Glomerular endothelial cell (primary cell): ENCODE results near the gene KLF6. TPM values are rescaled to one million over a fixed set of nuclear protein-coding genes. Genes with fewer than 3 reads are reported as not detected.

Source experiments
- DNase-seq: peaks from one replicate; pipeline ENCODE4 v3.0.0-alpha.2; 2011; ENCODE audit warnings: low read depth, low spot score; ENCODE audit errors: extremely low read depth
- total RNA-seq: library from RNA; depleted of rRNA; stranded (reverse); fragments of >200 nt; gene quantifications from 2 replicates; pipeline ENCODE4 v1.2.3, GENCODE V29; 2015

Gene KLF6
- total RNA-seq, 1 donor from 2014 or later: 247 TPM

DNA sequence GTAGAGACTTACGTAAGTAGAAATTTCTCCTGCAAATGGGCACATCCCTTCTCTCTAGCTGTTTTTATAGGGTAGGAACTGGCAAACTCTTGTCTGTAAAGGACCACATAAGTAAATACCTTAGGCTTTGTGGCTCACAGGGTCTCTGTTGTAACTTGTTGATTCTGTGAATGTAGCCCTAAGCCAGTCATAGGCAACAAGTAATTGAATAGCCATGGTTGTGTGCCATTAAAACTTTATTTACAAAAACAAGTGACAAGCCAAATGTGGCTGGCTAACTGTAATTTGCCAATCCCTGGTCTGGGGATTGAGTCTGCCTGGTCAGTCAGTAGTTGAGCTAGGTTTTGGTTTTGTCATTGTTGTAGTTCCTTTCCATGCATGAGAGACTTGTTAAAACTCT, 5.3 kb upstream of the KLF6 start:
- DNase-seq: no peak

- DNase-seq: no peak
Measured at GRCh38 chr10:3789621-3790020, 4.6 kb upstream of the KLF6 start.

DNA sequence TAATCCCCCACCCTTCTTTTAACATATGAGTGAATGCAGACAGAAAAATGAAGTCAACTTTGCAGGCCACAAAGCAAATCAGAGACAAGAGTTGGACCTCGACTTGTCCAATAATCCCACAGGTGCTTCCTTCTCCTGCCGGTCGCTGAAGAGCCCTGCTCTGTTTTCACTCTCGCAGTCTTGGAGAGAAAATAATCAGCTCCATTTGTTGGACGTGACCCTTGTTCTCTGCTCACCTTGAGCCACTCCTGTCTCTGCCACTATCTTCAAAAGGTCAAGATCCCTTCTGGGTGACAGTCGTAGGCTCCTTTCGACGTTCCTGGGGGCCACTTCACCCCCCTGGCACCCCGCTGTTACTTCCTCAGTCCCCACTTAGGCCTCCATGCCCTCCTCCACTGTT, 2.8 kb upstream of the KLF6 start:
- DNase-seq: no peak

DNA sequence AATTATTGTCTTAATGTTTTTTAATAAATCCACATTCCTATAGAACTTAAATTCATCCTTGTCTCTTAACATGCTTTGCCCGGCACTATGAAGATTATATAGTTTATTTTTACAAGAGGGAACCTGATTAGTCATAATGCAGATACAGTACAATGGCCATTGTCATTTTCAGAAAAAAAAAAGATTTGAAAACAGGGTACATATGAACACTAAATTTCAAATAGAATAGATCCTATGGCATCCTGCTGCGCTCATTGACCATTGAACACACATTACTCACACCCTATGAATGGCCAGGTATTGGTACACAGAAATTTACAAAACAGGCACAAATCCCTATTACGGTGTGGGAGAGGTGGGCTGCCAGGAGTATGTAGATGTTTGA, 2.0 kb upstream of the KLF6 start:
- no peak for DNase-seq

DNA sequence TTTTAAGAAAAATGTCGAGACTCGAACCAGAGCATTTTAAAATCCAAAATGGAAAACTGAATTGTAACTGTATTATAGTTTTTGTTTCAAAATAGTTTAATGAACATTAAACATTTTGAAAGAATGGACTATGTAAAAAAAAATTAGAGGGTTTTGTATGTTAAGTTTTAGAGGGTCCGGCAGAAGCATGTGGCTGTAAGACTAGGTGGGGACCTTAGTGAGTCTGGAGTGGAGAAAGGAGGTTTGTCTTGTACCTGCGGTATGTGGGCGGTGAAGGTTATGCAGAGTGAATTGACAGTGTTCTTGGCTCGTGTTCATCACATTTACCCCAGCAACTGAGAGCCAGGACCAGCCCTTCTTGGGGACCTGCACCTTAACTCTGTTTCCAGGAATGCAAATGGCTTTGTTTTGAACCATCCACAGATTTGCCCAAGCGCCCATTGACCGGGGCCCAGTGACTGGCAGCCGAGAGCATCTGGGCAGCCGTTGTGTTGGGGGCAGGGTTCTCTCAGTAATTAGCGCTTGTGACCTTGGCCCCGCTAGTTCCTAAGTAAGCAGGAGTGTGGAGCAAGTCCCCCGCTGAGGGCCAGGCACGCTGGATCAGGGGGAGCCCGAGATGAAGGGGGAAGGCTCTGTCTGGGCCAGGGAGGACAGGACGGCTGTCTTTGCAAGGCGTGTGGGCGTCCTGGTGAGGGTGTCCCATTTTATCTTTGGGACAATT, 1.4 kb upstream of the KLF6 start:
- DNase-seq: no peak

GRCh38 chr10:3785851-3786271, 852 bp upstream of the KLF6 start:
- no peak for DNase-seq

DNA sequence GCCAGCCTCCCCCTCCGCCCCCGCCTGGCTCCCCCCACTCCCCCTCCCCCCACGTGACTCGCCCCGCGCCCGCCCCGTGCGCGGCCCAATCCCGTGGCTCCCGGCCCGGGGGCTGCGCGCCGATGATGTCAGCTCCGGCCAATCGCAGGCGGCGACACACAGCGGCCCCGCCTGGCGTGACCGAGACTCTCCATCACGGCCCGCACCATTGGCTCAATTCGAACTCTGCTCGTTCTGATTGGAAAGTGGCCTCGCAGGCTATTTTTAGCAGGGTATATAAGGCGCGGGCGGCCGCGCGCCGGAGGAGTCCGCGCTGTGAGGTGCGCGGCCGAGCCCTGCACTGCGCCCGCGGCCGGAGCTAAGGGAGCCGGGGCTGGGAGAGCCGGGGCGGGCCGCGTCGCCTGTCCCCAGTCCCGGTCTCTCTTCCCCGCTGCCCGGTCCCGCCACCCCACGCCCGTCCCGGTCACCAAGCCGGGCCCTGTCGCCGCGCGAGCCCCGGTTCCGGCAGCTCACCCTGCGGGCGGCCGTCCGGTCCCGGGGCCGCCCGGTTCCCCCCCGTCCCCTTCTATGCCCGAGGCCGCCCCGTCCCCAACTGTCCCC, 342 bp upstream of the KLF6 start:
- no peak for DNase-seq

DNA sequence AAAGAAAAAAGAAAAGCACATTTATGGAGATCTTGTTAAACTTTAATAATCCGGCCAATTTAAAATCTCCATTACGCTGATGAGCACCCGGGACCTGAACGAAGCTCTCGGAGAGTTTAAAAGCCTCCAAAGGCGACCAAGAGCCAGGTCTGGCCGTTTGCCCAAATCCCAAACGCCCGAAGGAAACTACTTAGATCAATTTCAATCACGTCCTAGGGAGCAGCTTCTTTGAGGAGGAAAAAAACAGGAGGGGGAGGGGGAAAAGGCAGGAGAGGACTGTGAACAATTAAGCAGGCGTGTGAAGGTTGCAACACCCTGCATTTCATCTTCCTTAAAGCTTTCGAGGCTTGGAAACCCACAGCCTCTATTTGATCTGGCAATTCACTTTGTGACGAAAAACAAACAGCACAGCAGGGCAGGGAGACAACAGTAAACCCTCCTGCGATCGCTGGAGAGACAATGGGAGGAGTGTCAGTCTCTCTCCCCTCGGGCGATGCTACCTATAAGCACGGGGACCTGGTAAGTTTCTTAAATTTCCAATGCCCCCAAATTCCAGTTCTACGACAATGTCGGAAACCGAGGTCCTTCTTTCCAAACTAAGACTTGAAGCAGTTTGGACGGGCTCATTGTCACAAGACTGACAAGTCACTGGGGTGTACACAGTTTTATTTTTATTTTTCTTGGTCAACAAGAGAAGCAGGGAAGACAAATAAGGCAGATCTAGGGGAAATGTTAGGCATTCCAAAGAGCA, 1.2 kb downstream of the KLF6 start:
- DNase-seq: no peak

DNA sequence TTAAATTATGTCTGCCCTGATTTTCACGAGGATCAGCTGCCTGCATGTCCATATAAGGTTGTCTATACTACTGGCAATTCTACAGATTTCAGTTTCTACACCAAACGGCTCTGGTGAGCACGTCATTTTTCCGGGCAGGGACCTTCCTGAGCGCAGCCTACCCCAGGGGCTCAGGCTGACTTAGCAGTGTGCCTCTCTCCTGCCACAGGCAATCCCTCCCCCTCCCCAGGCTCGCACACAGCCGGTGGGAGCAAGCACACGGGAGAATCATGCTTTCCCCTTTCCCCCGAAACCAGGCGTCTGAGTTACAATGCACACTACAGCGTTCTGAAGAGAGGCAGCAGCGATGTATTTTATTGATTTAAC, 1.7 kb downstream of the KLF6 start:
- no peak for DNase-seq

GRCh38 chr10:3782451-3783315, 2.3 kb downstream of the KLF6 start:
- DNase-seq: peak; percentile 70

- no peak for DNase-seq
Measured at GRCh38 chr10:3782146-3782450, 2.9 kb downstream of the KLF6 start.

GRCh38 chr10:3781468-3782145, 3.4 kb downstream of the KLF6 start:
- no peak for DNase-seq

- DNase-seq: peak; percentile 23
Measured at GRCh38 chr10:3780771-3781467, 4.1 kb downstream of the KLF6 start.

DNA sequence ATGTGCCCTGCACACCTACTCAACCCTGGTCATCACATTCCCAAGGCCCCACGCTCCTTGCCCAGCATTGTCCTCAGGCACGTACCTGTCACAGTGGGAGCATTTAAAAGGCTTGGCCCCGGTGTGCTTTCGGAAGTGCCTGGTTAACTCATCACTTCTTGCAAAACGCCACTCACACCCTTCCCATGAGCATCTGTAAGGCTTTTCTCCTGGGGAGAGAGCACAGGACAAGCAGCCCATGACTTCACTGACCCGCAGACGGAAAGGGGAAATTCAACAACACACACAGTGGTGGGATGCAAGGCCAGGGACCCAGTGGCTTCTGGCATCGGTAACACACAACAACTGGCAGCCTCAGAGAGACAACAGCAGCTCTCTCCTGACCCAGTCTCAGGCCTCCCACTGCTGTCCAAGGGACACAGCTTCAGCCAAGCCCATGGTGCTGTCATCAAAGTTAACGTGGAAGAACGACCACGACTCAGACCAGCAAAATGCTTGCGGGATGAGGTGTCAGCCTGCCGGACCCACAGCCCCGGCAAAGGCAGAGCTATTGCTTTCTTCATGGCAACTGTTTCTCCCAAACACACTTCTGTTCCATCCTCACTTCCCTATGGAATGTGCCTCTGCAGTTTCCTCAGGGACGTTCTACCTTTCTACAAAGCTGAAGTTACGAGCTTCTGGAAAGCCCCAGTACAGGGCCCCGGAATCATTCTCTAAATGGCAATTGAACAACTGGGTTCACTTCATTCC, 4.8 kb downstream of the KLF6 start:
- no peak for DNase-seq

- no peak for DNase-seq
Measured at GRCh38 chr10:3779158-3779741, 5.8 kb downstream of the KLF6 start.

GRCh38 chr10:3778692-3779157, 6.3 kb downstream of the KLF6 start:
- DNase-seq: peak; percentile 12

DNA sequence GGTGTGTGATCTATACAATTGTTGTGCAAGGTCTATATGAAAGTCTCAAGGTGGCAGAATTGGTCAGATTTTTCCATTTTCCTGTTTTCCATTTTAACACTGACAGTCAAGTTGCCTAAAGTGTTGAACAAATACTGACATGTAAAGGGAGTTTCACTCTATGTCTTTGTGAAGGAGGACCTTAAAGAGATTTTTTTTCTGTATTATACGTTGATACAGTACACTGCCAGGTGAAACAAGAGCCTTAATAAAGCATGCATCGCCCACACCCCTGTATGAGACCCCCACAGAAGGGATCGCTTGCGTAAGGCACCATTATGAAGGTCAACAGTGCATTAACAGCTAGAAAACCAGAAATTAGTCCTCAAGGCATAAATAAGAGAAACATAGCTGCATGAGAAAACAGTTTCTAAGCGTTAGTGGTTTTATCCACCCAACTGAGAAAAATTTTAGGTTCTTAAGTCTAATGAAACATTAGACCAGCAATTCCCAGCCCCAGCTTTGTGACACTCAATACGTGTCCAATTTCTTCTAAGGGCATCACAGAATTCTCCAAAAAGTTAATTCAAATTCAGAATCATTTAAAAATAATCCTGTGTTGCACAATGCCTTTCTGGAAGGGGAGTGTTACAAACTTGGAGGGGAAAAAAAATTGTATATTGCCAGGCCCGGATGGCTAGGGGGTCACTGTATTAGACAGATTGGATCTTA, 6.9 kb downstream of the KLF6 start:
- DNase-seq: peak; percentile 16
